Embryonic facial prominence (tissue), 1 donor: Measurements from ENCODE around the gene PNMA6F.
"Not testable (repeated sequence)": the region's sequence is repeated elsewhere in the genome, so short reads cannot be mapped to it uniquely, and the experiment has no call there.

Source experiments
- DNase-seq: peaks from one replicate; pipeline ENCODE4 v3.0.0-alpha.2; 2016; ENCODE audit errors: extremely low spot score

The PNMA6F gene

DNA sequence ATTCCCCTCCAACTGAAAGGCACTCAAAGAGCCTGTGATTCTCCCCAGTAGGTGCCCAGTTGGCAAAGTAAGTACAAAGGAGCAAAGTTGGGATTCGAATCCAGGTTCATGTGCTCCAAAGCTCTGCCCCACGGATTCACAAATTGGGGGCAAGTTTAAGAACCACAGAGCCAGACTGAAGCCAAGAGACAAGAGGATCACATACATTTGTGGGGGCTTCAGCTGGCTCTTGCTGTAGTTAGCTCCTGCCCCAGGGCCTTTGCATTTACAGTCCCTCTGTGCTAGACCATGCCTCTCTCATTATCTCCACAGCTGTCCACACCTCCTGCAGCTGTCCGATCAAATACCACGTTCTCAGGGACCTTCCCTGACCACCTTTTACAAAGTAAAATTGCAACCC lies 18.8 kb downstream of the PNMA6F start:
- DNase-seq = no peak

DNA sequence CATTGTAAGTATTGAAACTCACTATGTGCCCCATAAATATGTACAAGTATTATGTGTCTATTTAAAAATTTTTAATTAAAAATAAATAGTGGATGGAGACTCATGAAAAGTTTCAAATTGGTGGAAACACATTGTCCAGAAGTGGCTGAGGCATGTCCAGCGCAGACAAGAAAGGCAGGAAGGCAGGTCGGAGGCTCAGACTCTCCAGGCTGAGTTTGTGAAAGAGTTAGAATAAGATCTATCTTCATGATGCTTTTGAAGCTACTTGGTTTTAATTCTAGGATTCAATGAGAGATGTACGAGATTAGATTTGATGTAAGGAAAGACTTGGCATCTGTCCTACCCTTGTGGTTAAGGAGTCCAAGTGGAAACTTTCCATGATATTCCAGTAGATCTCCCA lies 19.8 kb downstream of the PNMA6F start:
- no peak for DNase-seq

DNA sequence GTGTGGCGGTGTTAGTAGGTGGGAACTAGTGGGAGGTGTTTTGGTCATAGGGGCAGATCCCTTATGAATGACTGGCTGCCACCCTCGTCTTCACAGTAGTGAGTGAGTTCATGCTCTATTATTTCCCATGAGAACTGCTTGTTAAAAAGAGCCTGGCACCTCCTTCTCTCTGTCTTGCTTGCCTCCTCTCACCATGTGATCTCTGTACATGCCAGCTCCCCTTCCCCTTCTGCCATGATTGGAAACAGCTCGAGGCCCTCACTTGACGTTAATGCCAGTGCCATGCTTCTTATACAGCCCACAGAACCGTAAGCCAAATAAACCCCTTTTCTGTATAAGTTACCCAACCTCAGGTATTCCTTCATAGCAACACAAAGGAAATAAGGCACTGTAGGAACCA lies 21.7 kb downstream of the PNMA6F start:
- no peak for DNase-seq

DNA sequence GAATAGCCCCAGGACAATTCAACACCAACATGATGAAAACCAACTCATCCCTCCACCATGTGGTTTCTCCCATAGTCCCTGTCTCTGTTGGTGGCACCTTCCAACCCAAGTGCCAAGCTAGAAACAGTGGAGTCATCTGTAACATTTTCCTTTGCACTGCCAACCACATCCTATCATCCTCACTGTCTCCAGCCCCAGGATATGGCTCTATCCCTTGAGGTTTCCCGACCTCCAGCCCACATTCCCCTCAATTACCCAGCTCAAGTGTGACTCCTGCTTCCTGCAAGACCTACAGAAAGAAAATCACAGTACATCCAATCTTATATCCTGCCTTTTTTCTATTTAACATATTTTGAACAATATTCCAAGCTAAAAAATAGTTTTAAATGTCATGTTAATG lies 24.2 kb downstream of the PNMA6F start:
- no peak for DNase-seq

DNA sequence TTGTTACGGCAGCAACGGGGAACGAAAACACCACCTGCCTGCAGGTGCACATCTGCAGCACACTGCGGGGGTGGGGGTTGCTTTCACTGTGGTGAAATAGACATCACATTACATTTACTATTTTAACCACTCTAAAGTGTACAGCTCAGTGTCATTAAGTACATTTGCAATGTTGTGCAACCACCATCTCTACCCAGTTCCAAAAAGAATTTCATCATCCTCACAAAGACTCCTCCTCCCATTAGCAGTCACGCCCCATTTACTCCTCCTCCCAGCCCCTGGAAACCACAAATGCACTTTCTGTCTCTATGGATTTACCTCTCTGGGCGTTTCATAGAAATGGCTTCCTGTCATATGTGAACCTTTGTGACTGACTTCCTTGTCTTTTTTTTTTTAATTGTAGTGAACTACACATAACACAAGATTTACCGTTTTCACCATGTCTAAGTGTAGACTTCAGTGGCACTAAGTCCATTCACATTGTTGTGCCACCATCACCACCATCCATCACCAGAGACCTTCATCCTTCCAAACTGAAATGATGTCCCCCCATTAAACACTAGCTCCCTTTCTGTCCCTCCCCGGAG lies 28.0 kb downstream of the PNMA6F start:
- not testable (repeated sequence) for DNase-seq

DNA sequence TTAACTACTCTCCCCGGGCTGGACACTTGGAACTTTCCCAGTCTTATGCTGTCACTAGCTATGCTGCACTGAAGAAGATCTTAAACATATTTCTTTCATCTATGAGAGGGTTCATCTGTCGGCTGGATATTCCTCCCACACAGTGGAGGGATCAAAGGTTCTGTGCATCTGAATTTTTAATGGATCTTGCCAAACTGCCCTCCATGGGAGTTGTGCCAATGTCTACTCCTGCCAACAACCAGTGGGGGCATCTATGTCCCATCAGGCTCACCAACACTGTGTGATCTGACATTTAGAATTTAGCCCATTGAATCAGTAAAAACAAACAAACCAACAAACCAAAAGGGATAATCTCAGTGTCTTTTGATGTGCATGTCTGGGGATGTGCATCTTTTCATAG lies 32.8 kb downstream of the PNMA6F start:
- not testable (repeated sequence) for DNase-seq

DNA sequence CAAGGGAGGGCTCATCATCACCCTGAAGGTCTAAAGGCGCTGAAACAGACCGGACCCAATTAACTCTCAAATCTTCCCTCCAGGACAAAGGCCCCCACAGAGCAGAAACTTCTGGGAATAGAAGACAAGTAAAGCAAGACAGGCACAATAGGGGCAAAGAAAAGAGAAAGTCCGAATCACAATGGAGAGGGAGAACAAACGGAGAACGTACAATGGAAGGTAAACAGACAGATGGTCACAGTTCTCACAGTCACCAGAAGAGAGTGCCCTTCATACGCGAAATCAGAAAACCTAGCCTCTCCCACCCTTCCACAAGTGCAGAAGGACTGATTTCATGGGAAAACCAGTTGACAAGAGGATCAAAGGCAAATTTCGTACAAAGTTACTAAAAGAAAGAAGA lies 35.9 kb downstream of the PNMA6F start:
- DNase-seq = not testable (repeated sequence)

DNA sequence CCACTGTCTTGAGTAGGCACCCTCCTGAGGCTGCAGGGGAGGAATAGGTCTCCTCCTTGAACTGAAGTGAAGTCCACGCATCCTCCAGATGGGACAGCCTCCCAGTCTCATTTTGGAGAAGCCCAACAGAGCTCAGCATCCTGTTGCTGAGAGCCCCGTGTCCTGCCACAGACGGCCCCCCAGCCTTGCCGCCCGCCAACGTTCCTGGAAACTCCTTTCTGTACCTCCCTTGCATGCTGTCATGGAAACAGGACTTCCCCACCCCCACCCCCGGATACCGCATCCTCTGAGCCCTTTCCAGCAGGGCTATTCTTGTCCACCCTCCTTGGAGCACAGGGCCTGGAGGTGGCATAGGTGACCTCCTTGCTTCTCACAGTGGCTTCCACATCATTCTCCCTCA lies 37.6 kb downstream of the PNMA6F start:
- DNase-seq = not testable (repeated sequence)

DNA sequence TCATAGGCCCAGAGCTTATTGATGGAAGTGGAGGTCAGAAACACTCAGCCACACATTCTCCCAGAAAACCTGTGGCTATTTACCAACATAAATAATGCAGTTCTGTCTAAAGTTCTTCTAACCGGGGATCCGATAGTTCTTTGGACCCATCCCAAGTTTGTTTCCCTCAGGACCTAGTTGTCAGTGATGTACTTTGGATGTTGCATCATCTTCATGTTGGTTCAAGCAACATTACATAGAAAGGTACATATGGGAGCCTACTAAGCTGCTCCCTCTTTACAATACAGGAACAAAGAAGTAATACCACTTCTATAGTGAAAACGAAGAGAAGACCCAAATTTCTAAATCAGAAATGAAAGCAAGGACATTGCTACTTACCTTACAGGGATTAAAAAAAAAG lies 39.8 kb downstream of the PNMA6F start:
- not testable (repeated sequence) for DNase-seq

DNA sequence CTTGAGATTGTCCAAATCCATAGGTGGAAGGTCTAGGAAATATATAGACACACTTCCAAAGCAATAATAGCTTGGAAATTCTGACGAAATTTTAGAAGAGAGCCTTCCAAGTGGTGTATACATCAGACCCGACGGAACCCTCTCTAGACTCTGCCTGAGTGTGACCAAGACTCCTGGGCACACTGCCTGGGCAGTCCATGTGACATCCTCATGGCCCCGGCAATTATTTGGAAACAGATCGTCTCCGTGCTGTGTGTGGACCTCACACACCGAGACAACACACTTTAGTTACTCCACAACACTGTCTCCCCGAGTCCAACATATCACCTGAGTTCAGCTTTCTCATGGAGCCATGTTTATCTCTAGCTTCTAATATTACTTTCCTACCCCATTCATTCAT lies 42.3 kb downstream of the PNMA6F start:
- not testable (repeated sequence) for DNase-seq

DNA sequence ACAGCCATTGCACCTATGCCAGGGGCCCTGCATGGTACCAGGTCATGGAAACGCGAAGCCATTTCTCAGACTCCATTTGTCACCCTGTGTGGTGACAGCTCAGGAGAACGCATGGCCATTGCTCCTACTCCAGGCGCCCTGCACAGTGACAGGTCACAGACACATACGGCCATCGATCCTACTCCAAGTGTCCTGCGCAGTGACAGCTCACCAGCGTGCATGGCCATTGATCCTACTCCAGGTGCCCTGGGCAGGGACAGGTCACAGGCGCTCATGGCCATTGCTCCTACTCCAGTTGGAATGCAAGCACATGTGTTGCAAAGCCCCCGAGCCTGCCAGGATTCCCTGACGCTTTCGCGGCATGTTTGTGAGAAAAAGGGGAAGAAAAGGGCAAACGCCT lies 45.5 kb downstream of the PNMA6F start:
- not testable (repeated sequence) for DNase-seq

DNA sequence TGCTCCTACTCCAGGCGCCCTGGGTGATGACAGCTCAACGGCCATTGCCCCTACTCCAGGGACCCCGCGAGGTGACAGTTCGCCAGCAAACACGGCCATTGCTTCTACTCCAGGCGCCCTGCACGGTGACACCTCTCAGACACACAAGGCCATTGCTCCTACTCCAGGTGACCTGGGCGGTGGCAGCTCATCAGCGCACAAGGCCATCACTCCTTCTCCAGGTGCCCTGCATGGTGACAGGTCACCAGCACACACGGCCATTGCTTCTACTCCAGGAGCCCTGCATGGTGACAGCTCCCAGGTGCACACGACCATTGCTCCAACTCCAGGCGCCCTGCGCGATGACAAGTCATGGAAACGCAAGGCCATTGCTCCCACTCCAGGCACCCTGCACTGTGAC lies 46.1 kb downstream of the PNMA6F start:
- DNase-seq = not testable (repeated sequence)

DNA sequence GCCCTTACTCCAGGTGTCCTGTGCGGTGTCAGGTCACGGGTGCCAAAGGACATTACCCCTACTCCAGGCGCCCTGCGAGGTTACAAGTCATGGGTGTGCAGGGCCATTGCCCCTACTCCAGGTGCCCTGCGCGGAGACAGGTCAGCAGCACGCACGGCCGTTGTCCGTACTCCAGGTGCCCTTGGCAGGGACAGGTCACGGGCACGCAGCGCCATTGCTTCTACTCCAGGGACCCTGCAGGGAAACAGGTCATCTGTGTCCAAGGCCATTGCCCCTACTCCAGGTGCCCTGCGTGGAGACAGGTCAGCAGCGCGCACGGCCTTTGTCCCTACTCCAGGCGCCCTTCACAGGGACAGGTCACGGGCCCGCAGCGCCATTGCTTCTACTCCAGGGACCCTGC lies 49.0 kb downstream of the PNMA6F start:
- not testable (repeated sequence) for DNase-seq

DNA sequence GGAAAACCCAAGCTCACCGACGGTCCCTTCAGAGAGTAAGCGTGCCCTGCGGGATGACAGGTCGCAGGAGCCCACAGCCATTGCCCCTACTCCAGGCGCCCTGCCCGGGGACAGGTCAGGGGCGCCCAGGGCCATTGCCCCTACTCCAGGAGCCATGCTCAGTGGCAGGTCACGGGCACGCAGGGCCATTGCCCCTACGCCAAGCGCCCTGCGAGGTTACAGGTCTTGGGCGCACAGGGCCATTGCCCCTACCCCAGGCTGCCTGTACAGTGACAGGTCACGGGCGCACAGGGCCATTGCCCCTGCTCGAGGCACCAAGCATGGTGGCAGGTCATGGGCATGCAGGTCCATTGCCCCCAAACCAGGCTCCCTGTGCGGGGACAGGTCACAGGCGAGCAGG lies 49.5 kb downstream of the PNMA6F start:
- DNase-seq = not testable (repeated sequence)
